ENCODE measurements around the gene MYRFL. TPM values are rescaled to one million over a fixed set of nuclear protein-coding genes. Genes with fewer than 3 reads are reported as not detected.

Gene MYRFL
- total and polyA plus RNA-seq, 10 donors = 0.04 to 0.44 (median 0.20) TPM; not detected in 5

DNA sequence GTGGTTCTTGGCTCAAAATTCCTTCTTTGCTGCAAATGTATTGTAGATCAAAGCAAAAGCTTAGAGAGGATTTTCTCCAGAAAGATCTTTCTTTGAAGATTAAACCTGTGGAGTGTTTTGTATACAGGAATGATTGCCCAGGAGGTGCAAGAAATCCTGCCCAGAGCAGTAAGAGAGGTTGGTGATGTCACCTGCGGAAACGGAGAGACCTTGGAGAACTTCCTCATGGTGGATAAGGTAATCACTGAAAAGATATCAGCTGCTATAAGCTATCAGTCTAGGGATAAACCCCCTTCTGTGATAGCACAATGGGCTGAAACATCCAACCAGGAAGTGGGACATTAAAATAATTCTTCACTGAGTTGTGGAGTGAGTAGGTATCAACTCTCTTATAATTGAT, 85.7 kb downstream of the MYRFL start:
- Histone ChIP-seq H3K4me3 (no peak overlapping the region), H3K4me1 (no peaks in the 10 kb centered on the region), H3K9me3 (no peaks in the 10 kb centered on the region), H3K27ac (no peak overlapping the region), H3K36me3 (no peaks in the 10 kb centered on the region), H3K27me3 (replicated peaks in 1 of 7) (no peaks in the 10 kb centered on the region)
- DNase-seq = no peak
- intact Hi-C loops (cut with DNase I; ENCODE audit: low total_unique reads) = no loop called here
- WGBS, 5 donors = 62 to 91% (median 71%) methylated on average over 2 of the region's 2 CpGs
- TF ChIP-seq POLR2A (IDR thresholded peaks at IDR 0.05) = no peak

DNA sequence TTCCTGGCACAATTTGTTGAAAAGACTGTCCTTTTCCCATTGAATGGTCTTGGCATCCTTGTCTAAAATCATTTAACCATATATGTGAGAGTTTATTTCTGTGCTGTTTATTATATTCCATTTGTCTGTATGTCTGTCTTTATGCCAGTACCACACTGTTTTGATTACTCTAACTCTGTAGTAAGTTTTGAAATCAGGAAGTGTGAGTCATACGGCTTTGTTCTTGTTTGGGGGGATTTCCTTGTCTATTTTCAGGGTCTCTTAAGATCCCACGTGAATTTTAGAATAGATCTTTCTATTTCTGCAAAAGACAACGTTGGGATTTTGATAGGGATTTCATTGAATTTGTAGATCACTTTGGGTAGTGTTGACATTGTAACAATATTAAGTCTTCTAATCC, 88.5 kb downstream of the MYRFL start:
- TF ChIP-seq POLR2A (IDR thresholded peaks at IDR 0.05) (no peak), POLR2AphosphoS5 (IDR thresholded peaks at IDR 0.05) (no peak)
- TF ChIP-seq, protein P1, sequence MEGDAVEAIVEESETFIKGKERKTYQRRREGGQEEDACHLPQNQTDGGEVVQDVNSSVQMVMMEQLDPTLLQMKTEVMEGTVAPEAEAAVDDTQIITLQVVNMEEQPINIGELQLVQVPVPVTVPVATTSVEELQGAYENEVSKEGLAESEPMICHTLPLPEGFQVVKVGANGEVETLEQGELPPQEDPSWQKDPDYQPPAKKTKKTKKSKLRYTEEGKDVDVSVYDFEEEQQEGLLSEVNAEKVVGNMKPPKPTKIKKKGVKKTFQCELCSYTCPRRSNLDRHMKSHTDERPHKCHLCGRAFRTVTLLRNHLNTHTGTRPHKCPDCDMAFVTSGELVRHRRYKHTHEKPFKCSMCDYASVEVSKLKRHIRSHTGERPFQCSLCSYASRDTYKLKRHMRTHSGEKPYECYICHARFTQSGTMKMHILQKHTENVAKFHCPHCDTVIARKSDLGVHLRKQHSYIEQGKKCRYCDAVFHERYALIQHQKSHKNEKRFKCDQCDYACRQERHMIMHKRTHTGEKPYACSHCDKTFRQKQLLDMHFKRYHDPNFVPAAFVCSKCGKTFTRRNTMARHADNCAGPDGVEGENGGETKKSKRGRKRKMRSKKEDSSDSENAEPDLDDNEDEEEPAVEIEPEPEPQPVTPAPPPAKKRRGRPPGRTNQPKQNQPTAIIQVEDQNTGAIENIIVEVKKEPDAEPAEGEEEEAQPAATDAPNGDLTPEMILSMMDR (IDR thresholded peaks at IDR 0.05 in 8 of 11, conservative IDR thresholded peaks at IDR 0.05 in 3 of 11) = no peak
- Histone ChIP-seq H3K27me3 (replicated peaks in 1 of 7) (no peaks in the 10 kb centered on the region), H3K27ac (no peak overlapping the region), H3K4me1 (no peaks in the 10 kb centered on the region), H3K36me3 (no peaks in the 10 kb centered on the region), H3K9me3 (no peaks in the 10 kb centered on the region), H3K4me3 (no peak overlapping the region)
- DNase-seq = no peak
- 26 to 49% (median 29%) methylated on average over 3 of the region's 3 CpGs for WGBS, 5 donors
- intact Hi-C loops (cut with DNase I; ENCODE audit: low total_unique reads) = no loop called here

DNA sequence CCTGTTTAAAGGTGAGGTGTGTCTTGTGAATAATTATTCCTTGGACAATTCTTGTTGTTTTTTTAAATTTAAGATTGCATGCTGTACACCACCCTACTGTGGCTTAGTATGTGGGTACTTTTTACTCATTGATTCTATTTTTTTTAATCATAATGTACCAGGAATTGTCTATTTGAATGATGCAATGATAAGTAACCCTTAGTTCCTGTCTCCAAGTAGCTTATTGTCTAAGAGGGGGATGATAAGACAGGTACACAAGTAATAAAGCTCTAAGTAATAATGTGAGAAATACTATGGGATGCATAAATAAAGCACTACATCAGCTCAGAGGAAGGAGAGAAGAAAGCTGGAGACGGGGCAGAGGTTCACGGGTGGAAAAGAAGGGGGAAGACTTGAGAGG, 90.9 kb downstream of the MYRFL start:
- Histone ChIP-seq H3K4me3 (no peak overlapping the region), H3K9me3 (no peaks in the 10 kb centered on the region), H3K27me3 (replicated peaks in 1 of 7) (no peaks in the 10 kb centered on the region), H3K27ac (no peak overlapping the region), H3K4me1 (no peaks in the 10 kb centered on the region), H3K36me3 (no peaks in the 10 kb centered on the region)
- 88 to 97% (median 92%) methylated on average over 2 of the region's 2 CpGs for WGBS, 5 donors
- intact Hi-C loops (cut with DNase I; ENCODE audit: low total_unique reads) = no loop called here
- TF ChIP-seq, protein P1 (IDR thresholded peaks at IDR 0.05 in 8 of 11, conservative IDR thresholded peaks at IDR 0.05 in 3 of 11) = no peak
- TF ChIP-seq POLR2A (IDR thresholded peaks at IDR 0.05) (no peak), POLR2AphosphoS5 (IDR thresholded peaks at IDR 0.05) (no peak)
- no peak for DNase-seq

DNA sequence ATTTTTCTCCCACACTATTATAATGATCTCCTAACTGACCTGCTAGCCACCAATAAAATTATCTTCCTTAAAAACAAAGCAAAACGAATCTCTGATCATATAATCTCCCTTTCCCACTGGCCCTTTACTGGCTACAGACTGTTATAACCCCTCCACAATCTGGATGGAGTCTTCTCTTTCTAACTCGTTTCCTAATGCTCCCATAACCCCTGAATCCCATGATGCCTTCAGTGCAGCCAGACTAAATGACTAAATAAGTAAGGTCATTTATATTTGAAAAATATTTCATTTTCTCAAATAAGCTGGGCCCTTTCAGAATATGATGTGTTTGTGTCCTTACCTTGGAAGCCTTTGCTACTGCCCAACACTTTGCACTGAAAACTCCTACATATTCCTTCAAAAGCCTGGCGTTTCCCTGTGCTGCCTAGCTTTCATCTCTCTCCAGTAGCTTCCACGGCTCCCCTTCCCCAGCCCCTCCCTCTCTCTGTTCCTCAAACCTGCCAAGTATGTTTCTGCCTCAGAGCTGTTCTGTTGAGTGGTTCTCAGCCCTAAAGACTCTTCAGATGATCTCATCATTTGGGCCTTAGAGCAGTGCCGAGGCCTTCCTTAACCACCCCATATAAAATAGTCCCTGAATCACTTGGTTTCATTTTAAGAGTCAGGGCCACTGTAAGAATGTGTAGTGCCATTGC, 91.7 kb downstream of the MYRFL start:
- 48 to 59% (median 54%) methylated on average over 5 of the region's 5 CpGs for WGBS, 5 donors
- no peaks in the 10 kb centered on the region for H3K9me3 ChIP-seq
- no peak for DNase-seq
- no peaks in the 10 kb centered on the region for H3K36me3 ChIP-seq
- H3K27me3 ChIP-seq (replicated peaks in 1 of 7) = no peaks in the 10 kb centered on the region
- no peak overlapping the region for H3K27ac ChIP-seq
- no peaks in the 10 kb centered on the region for H3K4me1 ChIP-seq
- intact Hi-C loops (cut with DNase I; ENCODE audit: low total_unique reads) = no loop called here
- TF ChIP-seq POLR2A (IDR thresholded peaks at IDR 0.05) = no peak
- TF ChIP-seq POLR2AphosphoS5 (IDR thresholded peaks at IDR 0.05) = no peak
- TF ChIP-seq, protein P1 (IDR thresholded peaks at IDR 0.05 in 8 of 11, conservative IDR thresholded peaks at IDR 0.05 in 3 of 11) = no peak
- no peak overlapping the region for H3K4me3 ChIP-seq

Measured in spleen (tissue), 11 donors.